Endothelial cell (in vitro differentiated cells): ENCODE data around the gene AGBL4. TPM values are rescaled to one million over a fixed set of nuclear protein-coding genes. Genes with fewer than 3 reads are reported as not detected.

Experiments
- DNase-seq: peaks from one replicate; pipeline ENCODE4 v3.0.0; 2021; ENCODE audit warnings: low spot score
- H3K27ac Mint-ChIP-seq: one replicate; pipeline ENCODE4 v1.8.0; 2021; ENCODE audit warnings: mixed read lengths, inconsistent platforms; ENCODE audit not compliant: unreplicated experiment
- H3K27me3 Mint-ChIP-seq: one replicate; pipeline ENCODE4 v1.8.0; 2021; ENCODE audit warnings: mild to moderate bottlenecking, moderate library complexity, mixed read lengths, inconsistent platforms; ENCODE audit not compliant: unreplicated experiment
- H3K36me3 Mint-ChIP-seq: one replicate; pipeline ENCODE4 v1.8.0; 2021; ENCODE audit warnings: mild to moderate bottlenecking, low read depth, mixed read lengths, inconsistent platforms; ENCODE audit not compliant: unreplicated experiment
- H3K4me1 Mint-ChIP-seq: one replicate; pipeline ENCODE4 v1.8.0; 2021; ENCODE audit warnings: mild to moderate bottlenecking, mixed read lengths, inconsistent platforms; ENCODE audit not compliant: unreplicated experiment
- H3K4me3 Mint-ChIP-seq: one replicate; pipeline ENCODE4 v1.8.0; 2021; ENCODE audit warnings: mild to moderate bottlenecking, mixed read lengths, inconsistent platforms; ENCODE audit not compliant: unreplicated experiment
- H3K9me3 Mint-ChIP-seq: one replicate; pipeline ENCODE4 v1.8.0; 2021; ENCODE audit warnings: mixed read lengths, inconsistent platforms; ENCODE audit not compliant: unreplicated experiment
- total RNA-seq: library from RNA; stranded (reverse); fragmentation: NEBNext Ultra II Directional; extraction: Animal tissue kit (Norgen Biotek cat#: 25700); gene quantifications from one replicate; pipeline ENCODE4 v1.2.1, GENCODE V29; 2021; ENCODE audit not compliant: unreplicated experiment
- TF ChIP-seq, protein P1 (sequence below): fragments of 200-600 bp; sonication (generic); IDR thresholded peaks from one replicate; pipeline ENCODE4 v1.5.0; 2021; ENCODE audit warnings: antibody characterized with exemption; ENCODE audit not compliant: unreplicated experiment

AGBL4 gene
- total RNA-seq, 1 donor from 2014 or later: 0.51 TPM

DNA sequence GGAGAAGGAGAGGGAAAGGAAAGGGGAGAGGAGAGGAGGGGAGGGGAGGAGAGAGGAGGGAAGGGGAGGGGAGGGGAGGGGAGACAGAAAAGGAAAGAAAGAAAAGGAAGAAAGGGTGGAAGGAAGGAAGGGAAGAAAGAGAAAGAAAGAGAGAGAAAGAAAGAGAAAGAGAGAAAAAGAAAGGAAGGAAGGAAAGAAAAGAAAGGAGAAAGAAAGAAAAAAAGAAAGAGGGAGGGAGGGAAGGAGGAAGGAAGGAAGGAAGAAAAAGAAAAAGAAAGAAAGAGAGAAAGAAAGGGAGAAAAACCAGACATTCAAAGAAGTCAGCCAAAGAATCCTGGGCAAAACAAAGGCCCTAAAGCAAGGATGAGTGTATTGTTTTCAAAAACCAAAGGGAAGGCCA lies 1426.1 kb downstream of the AGBL4 start:
- peaks cover 3% of the 10 kb centered on the region for H3K4me1 Mint-ChIP-seq
- TF ChIP-seq, protein P1, sequence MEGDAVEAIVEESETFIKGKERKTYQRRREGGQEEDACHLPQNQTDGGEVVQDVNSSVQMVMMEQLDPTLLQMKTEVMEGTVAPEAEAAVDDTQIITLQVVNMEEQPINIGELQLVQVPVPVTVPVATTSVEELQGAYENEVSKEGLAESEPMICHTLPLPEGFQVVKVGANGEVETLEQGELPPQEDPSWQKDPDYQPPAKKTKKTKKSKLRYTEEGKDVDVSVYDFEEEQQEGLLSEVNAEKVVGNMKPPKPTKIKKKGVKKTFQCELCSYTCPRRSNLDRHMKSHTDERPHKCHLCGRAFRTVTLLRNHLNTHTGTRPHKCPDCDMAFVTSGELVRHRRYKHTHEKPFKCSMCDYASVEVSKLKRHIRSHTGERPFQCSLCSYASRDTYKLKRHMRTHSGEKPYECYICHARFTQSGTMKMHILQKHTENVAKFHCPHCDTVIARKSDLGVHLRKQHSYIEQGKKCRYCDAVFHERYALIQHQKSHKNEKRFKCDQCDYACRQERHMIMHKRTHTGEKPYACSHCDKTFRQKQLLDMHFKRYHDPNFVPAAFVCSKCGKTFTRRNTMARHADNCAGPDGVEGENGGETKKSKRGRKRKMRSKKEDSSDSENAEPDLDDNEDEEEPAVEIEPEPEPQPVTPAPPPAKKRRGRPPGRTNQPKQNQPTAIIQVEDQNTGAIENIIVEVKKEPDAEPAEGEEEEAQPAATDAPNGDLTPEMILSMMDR: no peak
- no peaks in the 10 kb centered on the region for H3K36me3 Mint-ChIP-seq
- H3K27me3 Mint-ChIP-seq: peaks cover 1% of the 10 kb centered on the region
- H3K9me3 Mint-ChIP-seq: no peaks in the 10 kb centered on the region
- no peak for DNase-seq
- H3K27ac Mint-ChIP-seq: no peak overlapping the region
- no peak overlapping the region for H3K4me3 Mint-ChIP-seq

DNA sequence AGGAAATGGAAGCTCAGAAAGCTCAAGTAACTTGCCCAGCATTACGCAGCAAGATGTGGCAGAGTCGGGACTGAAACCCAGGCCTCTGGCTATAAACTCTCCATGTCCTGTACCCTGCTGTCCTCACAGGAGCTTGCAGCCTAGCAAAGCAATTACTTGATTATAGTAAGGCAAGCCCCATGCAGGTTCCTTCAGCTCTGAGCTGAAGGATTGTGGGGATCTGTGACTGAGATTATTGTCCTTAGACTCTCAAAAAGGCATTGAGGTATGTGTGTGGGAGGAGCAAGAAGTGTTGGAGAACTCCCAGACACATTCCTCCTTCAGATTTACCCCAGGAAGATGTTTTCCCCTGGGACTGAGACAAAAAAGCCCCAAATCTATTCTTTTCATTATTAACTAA lies 1427.7 kb downstream of the AGBL4 start:
- Mint-ChIP-seq H3K4me1 (no peaks in the 10 kb centered on the region), H3K27me3 (peaks cover 1% of the 10 kb centered on the region), H3K36me3 (no peaks in the 10 kb centered on the region), H3K27ac (no peak overlapping the region), H3K4me3 (no peak overlapping the region), H3K9me3 (no peaks in the 10 kb centered on the region)
- TF ChIP-seq, protein P1: no peak
- DNase-seq: no peak

DNA sequence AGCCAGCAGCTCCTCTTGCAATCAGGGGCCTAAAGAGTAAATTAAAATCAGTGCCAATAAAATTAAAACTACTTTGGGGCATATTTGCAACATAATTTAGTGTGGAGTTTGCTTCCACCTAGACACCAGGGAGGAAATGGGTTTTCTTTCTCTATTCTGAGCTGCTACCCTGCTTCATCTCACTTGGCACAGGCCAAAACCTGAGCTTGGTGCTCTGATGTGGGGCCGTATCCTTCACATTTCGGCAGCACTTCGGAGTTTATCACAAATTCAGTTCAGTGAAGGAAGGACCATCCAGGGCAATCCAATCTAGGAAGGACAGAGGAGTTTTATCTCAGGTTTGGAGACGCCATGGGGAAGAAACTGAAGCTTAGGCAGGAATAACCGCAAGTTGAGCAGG lies 1428.1 kb downstream of the AGBL4 start:
- H3K27me3 Mint-ChIP-seq: peaks cover 1% of the 10 kb centered on the region
- H3K9me3 Mint-ChIP-seq: no peaks in the 10 kb centered on the region
- H3K27ac Mint-ChIP-seq: no peak overlapping the region
- DNase-seq: no peak
- TF ChIP-seq, protein P1: no peak
- no peak overlapping the region for H3K4me3 Mint-ChIP-seq
- H3K36me3 Mint-ChIP-seq: no peaks in the 10 kb centered on the region
- H3K4me1 Mint-ChIP-seq: no peaks in the 10 kb centered on the region

DNA sequence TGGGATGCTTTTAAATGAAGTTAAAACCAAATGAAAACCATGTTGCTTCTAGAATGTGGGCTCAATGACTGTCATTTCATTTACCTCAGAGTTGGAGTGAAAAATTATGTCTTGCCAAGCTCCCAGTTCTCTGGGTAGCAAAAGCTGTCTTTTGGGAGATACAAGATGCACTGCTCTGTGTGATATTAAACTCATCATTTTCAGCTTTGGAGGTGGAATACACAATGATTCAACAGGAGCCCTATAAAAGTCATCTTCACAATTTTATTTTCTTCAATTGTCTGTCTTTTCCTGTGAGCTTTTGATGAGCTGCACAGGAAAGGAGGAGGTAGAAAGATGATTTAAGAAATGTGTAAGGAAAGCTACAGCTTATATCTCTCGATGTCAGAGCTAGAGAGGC lies 1431.4 kb downstream of the AGBL4 start:
- H3K27me3 Mint-ChIP-seq: peaks cover 2% of the 10 kb centered on the region
- H3K4me1 Mint-ChIP-seq: peaks cover 4% of the 10 kb centered on the region
- TF ChIP-seq, protein P1: no peak
- no peak overlapping the region for H3K27ac Mint-ChIP-seq
- no peaks in the 10 kb centered on the region for H3K9me3 Mint-ChIP-seq
- no peak for DNase-seq
- no peaks in the 10 kb centered on the region for H3K36me3 Mint-ChIP-seq
- H3K4me3 Mint-ChIP-seq: no peak overlapping the region

DNA sequence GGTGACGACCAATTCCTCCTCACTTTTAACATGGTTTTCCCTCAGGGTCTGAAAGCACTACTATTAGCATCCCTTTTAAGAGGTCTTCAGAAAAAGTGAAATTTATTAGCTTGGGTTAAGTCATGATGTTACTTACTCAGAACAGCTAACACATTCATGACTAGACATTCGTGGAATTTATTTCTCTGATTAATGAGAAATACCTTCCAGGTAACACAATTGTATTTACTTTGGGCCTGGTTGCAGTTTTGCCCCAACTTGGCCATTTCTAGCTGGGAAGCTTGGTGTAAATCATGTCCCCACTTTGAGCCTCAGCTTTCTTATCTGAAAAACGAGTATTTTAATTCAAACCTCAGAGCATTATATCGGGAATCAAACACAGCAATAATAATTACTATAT lies 1432.6 kb downstream of the AGBL4 start:
- Mint-ChIP-seq H3K9me3 (no peaks in the 10 kb centered on the region), H3K36me3 (no peaks in the 10 kb centered on the region), H3K27ac (no peak overlapping the region), H3K4me3 (no peak overlapping the region), H3K27me3 (peaks cover 1% of the 10 kb centered on the region), H3K4me1 (peaks cover 4% of the 10 kb centered on the region)
- TF ChIP-seq, protein P1: no peak
- DNase-seq: no peak
